IMR-90 (cell line): Measurements from ENCODE around the gene GLRX5. TPM values are rescaled to one million over a fixed set of nuclear protein-coding genes. Genes with fewer than 3 reads are reported as not detected.
A peak's percentile ranks its signal among the peaks of the same experiment; 100 is the strongest.

ENCODE experiments used
- ATAC-seq: fragments of 200-7000 bp; cut with Tn5 transposase; 2 replicates; pipeline ENCODE4 v1.9.1; 2020; ENCODE audit warnings: low read depth, mild to moderate bottlenecking, moderate library complexity
- BruUV-seq: library from RNA; stranded (reverse); fragments of 400-500 nt; replicated peaks from 2 replicates; lab custom pipeline; 2021; lab: Mats Ljungman, UMichigan
- CTCF ChIA-PET: fragments of 300-600 bp; formaldehyde crosslinking; extraction: SDS; loops from one replicate; lab custom pipeline; 2021; ENCODE audit warnings: antibody characterized with exemption; lab: Yijun Ruan, JAX
- POLR2A ChIA-PET: fragments of 300-600 bp; sonication (Branson Sonifier 250); formaldehyde crosslinking; loops from one replicate; lab custom pipeline; 2022; ENCODE audit warnings: antibody characterized with exemption; ENCODE audit not compliant: unreplicated experiment; lab: Charles Lee
- DNase-seq: peaks from one replicate; pipeline ENCODE4 v3.0.0; 2013
- H2AFZ ChIP-seq: replicated peaks from 2 replicates; pipeline ENCODE3; 2013; ENCODE audit warnings: low read length, mild to moderate bottlenecking; ENCODE audit not compliant: poor library complexity
- H2AK5ac ChIP-seq: 2 replicates; pipeline ENCODE4 v1.6.1; 2013; ENCODE audit warnings: low read depth, low read length, inconsistent platforms
- H2AK9ac ChIP-seq: replicated peaks from 2 replicates; pipeline ENCODE3; 2013; ENCODE audit warnings: mild to moderate bottlenecking, low read depth, low read length, moderate library complexity; ENCODE audit not compliant: poor library complexity
- H2BK120ac ChIP-seq: 2 replicates; pipeline ENCODE4 v1.6.1; 2013; ENCODE audit warnings: low read depth, low read length, inconsistent platforms
- H2BK15ac ChIP-seq: 3 replicates; pipeline ENCODE4 v1.6.1; 2013; ENCODE audit warnings: low read depth, low read length, inconsistent platforms
- H2BK20ac ChIP-seq: 2 replicates; pipeline ENCODE4 v1.6.1; 2013; ENCODE audit warnings: low read depth, mild to moderate bottlenecking, inconsistent platforms, low read length, moderate library complexity
- H2BK5ac ChIP-seq: 2 replicates; pipeline ENCODE4 v1.6.1; 2013; ENCODE audit warnings: mild to moderate bottlenecking, low read depth, low read length, inconsistent platforms; ENCODE audit not compliant: poor library complexity, severe bottlenecking
- H3K14ac ChIP-seq: replicated peaks from 2 replicates; pipeline ENCODE4 v1.6.1; 2013; ENCODE audit warnings: low read depth, low read length, inconsistent platforms
- H3K18ac ChIP-seq: 2 replicates; pipeline ENCODE4 v1.6.1; 2013; ENCODE audit warnings: low read depth, low read length, control low read depth
- H3K23ac ChIP-seq: 2 replicates; pipeline ENCODE4 v1.6.1; 2013; ENCODE audit warnings: low read depth, low read length, inconsistent platforms
- H3K27ac ChIP-seq: 2 replicates; pipeline ENCODE4 v1.5.1; 2013; ENCODE audit warnings: mild to moderate bottlenecking, control low read depth, low read length; ENCODE audit not compliant: insufficient read depth
- H3K27me3 ChIP-seq: 2 replicates; pipeline ENCODE4 v1.6.1; 2013; ENCODE audit warnings: low read length; ENCODE audit not compliant: control insufficient read depth, insufficient read depth
- H3K36me3 ChIP-seq: 2 replicates; pipeline ENCODE4 v1.6.1; 2013; ENCODE audit warnings: low read length, mixed read lengths; ENCODE audit not compliant: control insufficient read depth, insufficient read depth
- H3K4ac ChIP-seq: 2 replicates; pipeline ENCODE4 v1.6.1; 2013; ENCODE audit warnings: low read depth, low read length, inconsistent platforms
- H3K4me1 ChIP-seq: 2 replicates; pipeline ENCODE4 v1.6.1; 2013; ENCODE audit warnings: low read length, mixed read lengths; ENCODE audit not compliant: control insufficient read depth, insufficient read depth
- H3K4me2 ChIP-seq: 2 replicates; pipeline ENCODE4 v1.6.1; 2013; ENCODE audit warnings: low read depth, mild to moderate bottlenecking, control low read depth, low read length, moderate library complexity
- H3K4me3 ChIP-seq: 2 replicates; pipeline ENCODE4 v1.5.1; 2013; ENCODE audit warnings: low read depth, mild to moderate bottlenecking, control low read depth, low read length, moderate library complexity; ENCODE audit not compliant: insufficient read depth
- H3K56ac ChIP-seq: 2 replicates; pipeline ENCODE4 v1.6.1; 2013; ENCODE audit warnings: low read length, inconsistent platforms; ENCODE audit not compliant: insufficient read depth; ENCODE audit errors: extremely low read depth
- H3K79me1 ChIP-seq, 2 experiments: 2 replicates each; pipeline ENCODE4 v1.6.1; 2013; ENCODE audit warnings: low read length in 2 of 2, inconsistent platforms in 1 of 2, low read depth in 1 of 2
- H3K9ac ChIP-seq: 2 replicates; pipeline ENCODE4 v1.6.1; 2013; ENCODE audit warnings: low read depth, low read length, control low read depth
- H3K9me1 ChIP-seq: 2 replicates; pipeline ENCODE4 v1.6.1; 2013; ENCODE audit warnings: low read length, inconsistent platforms; ENCODE audit not compliant: insufficient read depth
- H3K9me3 ChIP-seq: 2 replicates; pipeline ENCODE4 v1.6.1; 2013; ENCODE audit warnings: low read length; ENCODE audit not compliant: control insufficient read depth, insufficient read depth
- H4K20me1 ChIP-seq: 2 replicates; pipeline ENCODE4 v1.6.1; 2013; ENCODE audit warnings: low read length, inconsistent platforms; ENCODE audit not compliant: insufficient read depth
- H4K5ac ChIP-seq: 2 replicates; pipeline ENCODE4 v1.6.1; 2013; ENCODE audit warnings: mild to moderate bottlenecking, low read depth, low read length, control low read depth
- H4K8ac ChIP-seq, 2 experiments: 2 replicates each; pipeline ENCODE4 v1.6.1; 2013; ENCODE audit warnings: low read depth in 2 of 2, low read length in 2 of 2, control low read depth in 1 of 2, inconsistent platforms in 1 of 2
- H4K91ac ChIP-seq: 2 replicates; pipeline ENCODE4 v1.6.1; 2013; ENCODE audit warnings: low read depth, low read length, inconsistent platforms; ENCODE audit not compliant: insufficient read depth
- BHLHE40 ChIP-seq: fragments of 150-350 bp; IDR thresholded peaks from 2 replicates; pipeline ENCODE4 v1.6.1; 2016; ENCODE audit warnings: mild to moderate bottlenecking, low read depth, low read length
- CEBPB ChIP-seq: IDR thresholded peaks from 2 replicates; pipeline ENCODE4 v1.6.1; 2012; ENCODE audit warnings: low read depth, low read length, improper control_type of control experiment
- CTCF ChIP-seq: conservative IDR thresholded peaks from 2 replicates; pipeline ENCODE4 v1.5.1; 2012; ENCODE audit warnings: mild to moderate bottlenecking, low read depth, low read length, improper control_type of control experiment
- MAFK ChIP-seq: IDR thresholded peaks from 2 replicates; pipeline ENCODE4 v1.6.1; 2012; ENCODE audit warnings: low read depth, low read length, improper control_type of control experiment
- MXI1 ChIP-seq: IDR thresholded peaks from 2 replicates; pipeline ENCODE4 v1.6.1; 2012; ENCODE audit warnings: low read depth, mild to moderate bottlenecking, low read length, moderate library complexity, borderline replicate concordance
- RAD21 ChIP-seq: IDR thresholded peaks from 2 replicates; pipeline ENCODE4 v1.6.1; 2012; ENCODE audit warnings: low read length, improper control_type of control experiment
- USF2 ChIP-seq: fragments of 150-350 bp; IDR thresholded peaks from 2 replicates; pipeline ENCODE4 v1.6.1; 2017; ENCODE audit warnings: mild to moderate bottlenecking, antibody characterized with exemption, low read length, low read depth
- WGBS, 2 experiments: methylation state at CpG; one replicate each; pipeline versions ENCODE4 v1.1.5 to v1.1.7; 2013; ENCODE audit warnings: missing lambda C conversion rate in 2 of 2; ENCODE audit not compliant: insufficient read length in 1 of 2; ENCODE audit errors: extremely low coverage in 2 of 2; 5-methylcytosine and 5-hydroxymethylcytosine counted together
- dilution Hi-C: fragments of 300-500 bp; cut with HindIII; formaldehyde crosslinking; loops from one replicate; pipeline ENCODE4 v1.14.3; 2018; ENCODE audit warnings: low sequenced_read_pairs; ENCODE audit not compliant: unreplicated experiment
- in situ Hi-C: fragments of 300-500 bp; cut with MboI; formaldehyde crosslinking; loops from 3 replicates; pipeline ENCODE4 v1.14.3; 2019; ENCODE audit warnings: low sequenced_read_pairs, inconsistent platforms, mixed read lengths
- intact Hi-C: fragments of 100-400 bp; cut with micrococcal nuclease; formaldehyde crosslinking; loops from 2 replicates; pipeline ENCODE4 v1.10.0; 2022
- polyA plus RNA-seq, 3 experiments: library from polyadenylated mRNA; depleted of rRNA; stranded (reverse); fragments of >200 nt; gene quantifications; 2 replicates each; pipeline ENCODE4 v1.2.3, GENCODE V29; 2012; ENCODE audit warnings: low replicate concordance in 1 of 3
- total RNA-seq: library from RNA; depleted of rRNA; stranded (reverse); fragments of >200 nt; gene quantifications from 2 replicates; pipeline ENCODE4 v1.2.3, GENCODE V29; 2012

The GLRX5 gene
- total and polyA plus RNA-seq, 2 of the 4 experiments (the other 2 are of a cell fraction): 32.4 to 40.4 TPM

GRCh38 chr14:95507174-95507573 is 27.7 kb upstream of the GLRX5 start:
- no TSS peak for BruUV-seq
- in situ Hi-C loops: loop anchor here (25.0 kb wide), 1 partner anchor 370 kb away; no protein-coding TSS in a partner anchor
- H4K5ac ChIP-seq: no peak overlapping the region
- H2AK9ac ChIP-seq: peak overlapping the region; percentile 91
- no peak for TF ChIP-seq MAFK
- peak; percentile 86 for TF ChIP-seq MXI1
- peak; percentile 96 for TF ChIP-seq BHLHE40
- peak; percentile 83 for TF ChIP-seq CEBPB
- TF ChIP-seq USF2: peak; percentile 67
- no peak for TF ChIP-seq CTCF
- TF ChIP-seq RAD21: no peak
- peak; percentile 94 for DNase-seq
- H2BK5ac ChIP-seq: peak overlapping the region; percentile 21
- H3K9ac ChIP-seq: no peak overlapping the region
- no peak overlapping the region for H3K23ac ChIP-seq
- peak overlapping the region; percentile 15; the same call in 1 of the 3 replicates for H2BK15ac ChIP-seq
- peak; percentile 68 for ATAC-seq
- H3K4me3 ChIP-seq: no peak overlapping the region
- intact Hi-C loops: no loop called here
- peak overlapping the region in 1 of 2 experiments; percentile 59; a peak in 1 of 4 replicates for H4K8ac ChIP-seq
- POLR2A ChIA-PET: interaction anchor here (0.6 kb wide), 1 partner anchor 991 kb away, joined by 11 read pairs; no protein-coding TSS in a partner anchor
- peak overlapping the region; percentile 57; the same call in 1 of the 2 replicates for H2BK120ac ChIP-seq
- H2AK5ac ChIP-seq: peak overlapping the region; percentile 84; the same call in 1 of the 2 replicates
- no peak overlapping the region for H3K4me2 ChIP-seq
- H3K27ac ChIP-seq: 0 out of 2 replicates have a peak overlapping the region, but pooled peaks have one; percentile 8
- H3K18ac ChIP-seq: 0 out of 2 replicates have a peak overlapping the region, but pooled peaks have one; percentile 4
- H3K56ac ChIP-seq: peak overlapping the region; percentile 20; the same call in 1 of the 2 replicates
- H3K4ac ChIP-seq: peak overlapping the region; percentile 59
- peak overlapping the region; percentile 51 for H4K91ac ChIP-seq
- H3K27me3 ChIP-seq: no peaks in the 10 kb centered on the region
- peaks cover 46% of the 10 kb centered on the region for H3K9me1 ChIP-seq
- CTCF ChIA-PET: no interaction called here
- no peaks in the 10 kb centered on the region for H3K36me3 ChIP-seq
- H3K14ac ChIP-seq: no peak overlapping the region; the same call in 1 of the 2 replicates
- no peaks in the 10 kb centered on the region for H3K9me3 ChIP-seq
- H3K79me1 ChIP-seq: peaks cover 22 to 86% of the 10 kb centered on the region in 2 experiments
- peak overlapping the region; percentile 82; the same call in 1 of the 2 replicates for H2BK20ac ChIP-seq
- H4K20me1 ChIP-seq: no peaks in the 10 kb centered on the region; the same call in 1 of the 2 replicates
- peak overlapping the region; percentile 67 for H2AFZ ChIP-seq
- WGBS, 2 experiments: 38% methylated on average over 6 of the region's 8 CpGs; no CpG with 5 or more reads in 1 of the 2 experiments
- dilution Hi-C loops: no loop called here
- peaks cover 24% of the 10 kb centered on the region for H3K4me1 ChIP-seq
